Measurements from ENCODE around the gene TAF6L.
"Not testable (repeated sequence)": the region's sequence is repeated elsewhere in the genome, so short reads cannot be mapped to it uniquely, and the experiment has no call there.

TAF6L gene

DNA sequence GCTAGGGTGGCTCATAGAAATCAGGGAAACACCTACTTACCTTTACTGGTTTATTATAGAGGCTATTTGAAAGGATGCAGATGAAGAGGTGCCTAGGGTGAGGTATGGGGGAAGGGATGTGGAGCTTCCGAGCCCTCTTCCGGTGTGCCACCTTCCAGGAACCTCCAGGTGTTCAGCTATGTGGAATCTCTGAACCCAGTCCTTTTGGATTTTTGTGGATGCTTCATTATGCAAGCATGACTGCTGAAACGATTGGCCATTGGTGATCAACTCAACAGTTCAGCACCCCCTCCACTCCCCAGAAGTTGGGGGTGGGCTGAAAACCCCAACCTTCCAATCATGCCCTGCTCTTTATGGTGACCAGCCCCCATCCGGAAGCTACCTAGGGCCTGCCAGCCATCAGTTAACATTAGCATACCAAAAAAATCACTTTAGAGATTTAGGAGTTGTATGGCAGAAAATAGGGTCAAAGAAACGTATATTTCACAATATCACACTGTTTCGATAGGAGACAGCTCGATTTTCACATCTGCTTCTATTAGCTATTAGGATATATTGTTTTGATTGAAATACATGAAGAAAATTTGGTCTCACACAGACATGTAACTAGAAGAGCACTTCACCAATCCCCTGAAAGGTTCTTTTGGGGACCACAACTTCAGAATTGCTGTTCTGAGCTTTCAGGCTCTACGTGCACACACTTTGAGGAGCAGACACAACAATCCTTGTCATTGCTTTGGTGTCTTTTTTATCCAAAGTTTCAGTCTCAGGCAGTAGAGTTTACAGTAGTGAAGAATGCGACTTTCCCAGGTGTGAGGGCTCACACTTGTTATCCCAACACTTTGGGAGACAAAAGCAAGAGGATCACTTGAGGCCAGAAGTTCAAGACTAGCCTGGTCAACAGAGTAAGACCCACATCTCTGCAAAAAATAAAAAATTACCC lies 13.1 kb upstream of the TAF6L start:
- no peak for DNase-seq

DNA sequence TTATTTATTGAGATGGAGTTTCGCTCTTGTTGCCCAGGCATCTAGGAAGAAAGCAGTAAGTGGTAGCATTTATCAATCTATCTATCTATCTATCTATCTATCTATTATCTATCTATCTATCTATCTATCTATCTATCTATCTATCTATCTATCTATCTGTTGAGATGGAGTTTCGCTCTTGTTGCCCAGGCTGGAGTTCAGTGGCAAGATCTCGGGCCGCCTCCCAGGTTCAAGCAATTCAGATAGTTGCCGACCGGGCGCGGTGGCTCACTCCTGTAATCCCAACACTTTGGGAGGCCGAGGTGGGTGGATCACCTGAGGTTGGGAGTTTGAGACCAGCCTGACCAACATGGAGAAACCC lies 10.3 kb upstream of the TAF6L start:
- DNase-seq = not testable (repeated sequence)

DNA sequence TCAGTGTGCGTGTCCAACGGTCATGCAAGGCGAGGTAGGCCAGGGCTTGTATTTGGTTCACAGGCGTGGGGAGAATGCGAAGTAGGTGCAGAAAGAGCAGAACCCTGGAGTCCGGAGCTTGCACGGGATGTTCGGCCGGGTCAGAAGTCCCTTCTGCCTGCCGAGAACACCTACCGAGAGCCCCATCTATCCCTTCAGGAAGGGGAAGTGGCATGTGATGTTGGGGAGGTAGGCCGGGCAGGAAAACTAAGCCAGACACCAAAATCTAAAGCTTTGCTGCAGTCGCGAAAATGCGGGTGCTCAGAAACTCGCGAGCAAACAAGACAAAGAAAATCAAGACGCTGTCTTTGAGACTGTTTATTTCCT lies 435 bp upstream of the TAF6L start:
- no peak for DNase-seq

DNA sequence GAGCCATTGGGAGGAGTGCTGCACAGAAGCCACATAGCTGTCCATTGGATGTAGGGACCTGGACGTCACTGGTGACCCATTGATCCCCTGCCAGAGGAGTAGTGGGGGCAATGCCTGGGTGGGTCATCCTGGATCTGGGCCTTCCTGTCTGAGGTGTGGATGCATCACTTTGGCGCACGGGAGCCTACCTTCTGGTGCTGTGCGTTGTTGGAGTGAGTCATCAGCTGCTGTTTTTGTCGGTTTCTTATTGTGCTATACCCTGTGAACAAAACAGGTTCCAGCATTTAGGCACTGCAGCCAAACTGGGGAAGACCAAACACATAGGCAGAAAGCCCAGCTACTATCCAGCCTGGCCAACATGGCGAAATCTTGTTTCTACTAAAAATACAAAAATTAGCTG lies 3.2 kb downstream of the TAF6L start:
- no peak for DNase-seq

DNA sequence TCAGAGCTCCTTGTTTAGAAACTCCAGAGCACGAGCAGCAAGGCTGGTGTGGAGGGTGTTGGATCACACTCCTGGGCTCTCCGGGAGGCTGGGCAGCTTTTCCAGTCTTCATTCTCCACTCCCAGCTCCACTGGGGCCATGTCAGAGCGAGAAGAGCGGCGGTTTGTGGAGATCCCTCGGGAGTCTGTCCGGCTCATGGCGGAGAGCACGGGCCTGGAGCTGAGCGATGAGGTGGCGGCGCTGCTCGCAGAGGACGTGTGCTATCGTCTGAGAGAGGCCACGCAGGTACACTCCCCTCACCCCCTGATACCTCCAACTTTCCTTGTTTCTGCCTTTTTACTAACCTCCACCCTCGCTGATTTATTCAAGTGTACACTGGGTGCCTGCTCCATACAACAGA lies 4.5 kb downstream of the TAF6L start:
- DNase-seq = no peak

DNA sequence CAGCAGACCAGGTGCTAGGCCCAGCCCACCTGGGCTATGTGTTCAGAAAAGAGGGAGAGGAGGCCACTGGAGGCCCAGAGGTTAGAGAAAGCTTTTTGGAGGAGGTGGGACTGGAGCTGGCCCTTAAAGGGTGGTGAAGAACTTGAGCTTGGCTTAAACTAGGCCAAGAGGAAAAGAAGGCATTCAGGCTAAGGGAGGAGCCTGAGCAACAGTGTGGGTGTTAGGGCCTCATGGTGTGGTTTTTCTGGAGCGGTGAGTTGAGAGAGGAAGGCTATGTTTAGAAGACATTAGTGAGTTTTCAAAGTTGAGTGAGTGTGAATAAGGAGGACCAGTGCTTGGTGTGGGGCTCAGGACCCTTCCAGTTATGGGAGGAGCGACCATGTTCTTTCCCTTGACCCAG lies 6.2 kb downstream of the TAF6L start:
- no peak for DNase-seq

DNA sequence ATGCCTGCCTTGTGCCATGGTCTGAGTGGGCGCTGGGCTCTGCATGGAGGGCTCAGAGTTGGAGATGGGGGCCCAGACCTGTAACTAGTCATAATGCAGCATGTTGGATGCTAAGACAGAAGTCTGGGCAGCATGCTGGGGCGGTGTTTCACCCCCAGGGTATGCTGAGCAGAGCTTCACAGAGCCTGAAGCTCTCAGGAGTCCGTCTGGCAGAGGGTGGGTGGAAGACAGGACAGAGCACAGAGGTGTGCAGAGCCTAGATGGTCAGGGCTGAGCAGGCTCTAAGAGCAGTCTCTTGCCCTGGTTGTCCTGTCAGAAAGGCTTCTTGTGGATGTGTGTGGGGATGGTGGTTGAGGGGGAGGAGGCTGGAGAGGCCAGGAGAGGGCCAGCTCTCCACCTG lies 7.2 kb downstream of the TAF6L start:
- DNase-seq = no peak

DNA sequence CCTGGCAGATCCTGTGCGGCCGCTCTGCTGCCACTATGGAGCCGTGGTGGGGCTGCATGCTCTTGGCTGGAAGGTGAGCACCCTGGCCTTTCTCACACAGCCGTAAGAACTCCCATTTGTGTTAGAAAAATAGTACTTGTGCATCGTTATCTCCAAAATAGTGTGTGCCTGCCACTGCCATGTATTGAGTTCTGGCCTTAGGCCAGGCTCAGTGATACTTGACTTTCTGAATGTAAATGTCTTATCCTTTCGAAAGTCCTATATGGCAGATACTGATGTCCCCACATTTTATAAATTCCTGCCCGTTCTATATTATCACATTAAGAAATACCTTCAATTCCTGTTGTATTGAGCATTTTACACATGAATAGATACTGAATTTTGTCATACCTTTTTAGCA lies 11.6 kb downstream of the TAF6L start:
- no peak for DNase-seq

DNA sequence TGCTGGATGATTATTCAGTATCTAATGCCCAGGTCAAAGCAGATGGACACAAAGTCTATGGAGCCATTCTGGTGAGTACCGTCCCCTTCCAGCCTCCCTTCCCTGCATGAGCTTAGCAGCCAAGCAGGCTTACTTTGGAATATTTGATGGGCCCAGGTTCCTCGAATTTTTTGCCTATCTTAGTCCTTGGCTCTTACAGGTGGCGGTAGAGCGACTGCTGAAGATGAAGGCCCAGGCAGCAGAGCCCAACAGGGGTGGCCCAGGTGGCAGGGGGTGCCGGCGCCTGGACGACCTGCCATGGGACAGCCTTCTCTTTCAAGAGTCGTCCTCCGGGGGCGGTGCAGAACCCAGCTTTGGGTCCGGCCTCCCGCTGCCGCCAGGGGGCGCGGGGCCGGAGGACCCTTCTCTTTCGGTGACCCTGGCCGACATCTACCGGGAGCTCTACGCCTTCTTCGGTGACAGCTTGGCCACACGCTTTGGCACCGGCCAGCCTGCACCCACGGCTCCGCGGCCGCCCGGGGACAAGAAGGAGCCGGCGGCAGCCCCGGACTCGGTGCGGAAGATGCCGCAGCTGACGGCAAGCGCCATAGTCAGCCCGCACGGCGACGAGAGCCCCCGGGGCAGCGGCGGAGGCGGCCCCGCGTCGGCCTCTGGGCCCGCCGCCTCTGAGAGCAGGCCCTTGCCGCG lies 15.3 kb downstream of the TAF6L start:
- peak; percentile 60 for DNase-seq

DNA sequence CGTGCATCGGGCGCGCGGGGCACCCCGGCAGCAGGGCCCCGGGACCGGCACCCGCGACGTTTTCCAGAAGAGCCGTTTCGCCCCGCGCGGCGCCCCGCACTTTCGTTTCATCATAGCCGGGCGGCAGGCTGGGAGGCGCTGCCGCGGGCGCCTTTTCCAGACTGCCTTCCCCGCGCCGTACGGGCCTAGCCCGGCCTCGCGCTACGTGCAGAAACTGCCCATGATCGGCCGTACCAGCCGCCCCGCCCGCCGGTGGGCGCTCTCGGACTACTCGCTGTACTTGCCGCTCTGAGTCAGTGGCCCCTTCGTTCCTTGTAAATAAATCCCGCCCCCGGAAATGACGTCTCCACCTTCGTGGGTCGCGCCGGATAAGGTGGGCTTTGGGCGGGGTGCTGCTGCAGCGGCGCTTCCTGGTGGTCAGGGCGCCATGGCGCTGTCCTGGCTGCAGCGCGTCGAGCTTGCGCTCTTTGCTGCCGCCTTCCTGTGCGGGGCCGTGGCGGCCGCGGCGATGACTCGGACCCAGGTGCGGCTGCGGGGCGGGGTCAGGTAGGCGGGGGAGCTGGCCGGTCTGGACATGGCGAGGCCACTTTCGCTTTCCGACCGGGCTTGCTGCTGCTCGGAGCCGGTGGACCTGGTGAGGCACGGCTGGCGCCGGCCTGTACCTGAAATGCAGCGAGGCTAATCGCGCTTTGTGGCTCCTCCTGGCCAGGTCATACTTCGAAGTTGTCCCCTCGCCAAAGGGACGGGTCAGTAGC lies 16.0 kb downstream of the TAF6L start, which contains the start of gene TMEM179B:
TMEM179B (plus strand) TSS at position 398 of the 755 bp plus-strand sequence; CDS start at position 428, 30 bp downstream.
- peak; percentile 95 for DNase-seq

DNA sequence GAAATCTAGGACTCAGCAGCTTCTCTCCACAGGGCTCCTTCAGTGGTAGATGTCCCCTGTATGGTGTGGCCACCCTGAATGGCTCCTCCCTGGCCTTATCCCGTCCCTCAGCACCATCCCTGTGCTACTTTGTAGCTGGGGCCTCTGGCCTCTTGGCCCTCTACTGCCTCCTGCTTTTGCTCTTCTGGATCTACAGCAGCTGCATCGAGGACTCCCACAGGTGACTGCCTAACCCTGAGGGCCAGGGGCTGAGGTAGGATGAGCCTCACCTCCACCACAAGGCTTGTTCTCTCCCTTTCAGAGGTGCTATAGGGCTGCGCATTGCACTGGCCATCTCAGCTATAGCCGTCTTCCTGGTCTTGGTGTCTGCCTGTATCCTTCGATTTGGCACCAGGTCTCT lies 17.8 kb downstream of the TAF6L start:
- no peak for DNase-seq

DNA sequence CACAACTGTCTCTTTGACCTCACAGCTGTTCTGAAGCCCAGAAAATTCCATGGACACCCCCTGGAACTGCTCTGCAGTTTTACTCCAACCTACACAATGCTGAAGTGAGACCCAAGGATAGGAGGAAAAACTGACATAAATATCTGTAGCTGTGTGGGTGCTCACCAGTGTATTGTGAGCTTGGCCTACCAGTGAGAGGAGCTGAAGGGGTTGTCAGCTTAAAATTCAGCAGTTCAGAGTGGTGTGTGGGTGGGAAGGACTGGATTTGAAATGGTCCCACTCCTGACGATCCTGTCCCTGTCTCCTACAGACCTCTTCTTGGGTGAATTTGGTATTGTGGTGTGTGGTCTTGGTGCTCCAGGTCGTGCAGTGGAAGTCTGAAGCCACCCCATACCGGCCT lies 18.4 kb downstream of the TAF6L start:
- no peak for DNase-seq

DNA sequence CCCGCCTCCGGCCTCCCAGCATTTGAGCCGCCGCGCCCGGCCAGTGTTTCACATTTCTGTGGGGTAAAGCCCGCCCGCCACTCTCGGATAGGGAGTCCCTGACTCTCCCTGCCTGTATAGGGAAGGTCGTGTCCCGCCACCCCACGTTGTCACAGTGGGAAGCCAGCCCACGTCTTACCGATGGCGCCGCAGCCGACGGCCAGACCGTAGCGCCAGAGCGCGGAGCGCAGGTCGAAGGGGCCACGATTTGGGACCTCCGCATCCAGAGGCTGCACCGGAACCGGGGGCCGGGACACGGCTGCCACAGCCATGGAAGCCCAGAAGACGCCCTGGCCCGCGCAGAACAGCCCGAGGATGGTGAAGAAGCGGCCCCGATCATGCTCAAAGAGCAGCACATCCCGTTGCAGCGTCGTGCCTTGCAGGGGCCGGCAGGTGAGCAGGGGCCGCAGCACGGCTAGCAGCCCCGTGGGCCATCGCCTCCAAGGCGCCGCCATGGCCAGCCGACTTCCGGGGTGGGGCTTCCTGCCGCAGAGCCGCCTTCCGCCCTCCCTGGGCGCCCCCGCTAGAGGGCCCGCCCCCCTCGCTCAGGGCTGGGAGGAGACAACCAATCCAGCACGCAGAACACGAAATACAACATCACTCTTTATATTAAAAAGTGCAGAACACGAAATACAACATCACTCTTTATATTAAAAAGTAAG lies 20.5 kb downstream of the TAF6L start, which contains the start of gene TMEM223:
TMEM223 (minus strand) TSS at position 506 of the 701 bp plus-strand sequence; CDS start at position 494, 12 bp downstream.
- DNase-seq = peak; percentile 66

DNA sequence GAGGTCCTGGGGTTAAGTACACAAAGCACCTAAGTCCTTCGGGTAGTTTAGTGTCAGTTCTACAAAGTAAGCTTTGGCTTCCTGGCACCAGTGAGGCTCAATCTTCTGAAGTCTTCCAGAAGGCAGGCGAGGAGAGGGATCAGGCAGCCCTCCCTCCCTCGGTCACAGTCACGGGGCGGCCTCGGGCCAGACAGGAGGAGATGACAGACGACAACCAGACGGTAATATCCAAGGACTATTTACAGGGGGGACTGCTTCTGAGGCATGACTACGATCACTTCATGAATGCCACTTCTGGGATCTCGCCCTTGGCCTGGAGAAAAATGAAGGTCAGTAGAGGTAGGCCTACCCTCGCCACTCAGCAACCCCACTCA lies 21.0 kb downstream of the TAF6L start:
- DNase-seq = peak; percentile 39

DNA sequence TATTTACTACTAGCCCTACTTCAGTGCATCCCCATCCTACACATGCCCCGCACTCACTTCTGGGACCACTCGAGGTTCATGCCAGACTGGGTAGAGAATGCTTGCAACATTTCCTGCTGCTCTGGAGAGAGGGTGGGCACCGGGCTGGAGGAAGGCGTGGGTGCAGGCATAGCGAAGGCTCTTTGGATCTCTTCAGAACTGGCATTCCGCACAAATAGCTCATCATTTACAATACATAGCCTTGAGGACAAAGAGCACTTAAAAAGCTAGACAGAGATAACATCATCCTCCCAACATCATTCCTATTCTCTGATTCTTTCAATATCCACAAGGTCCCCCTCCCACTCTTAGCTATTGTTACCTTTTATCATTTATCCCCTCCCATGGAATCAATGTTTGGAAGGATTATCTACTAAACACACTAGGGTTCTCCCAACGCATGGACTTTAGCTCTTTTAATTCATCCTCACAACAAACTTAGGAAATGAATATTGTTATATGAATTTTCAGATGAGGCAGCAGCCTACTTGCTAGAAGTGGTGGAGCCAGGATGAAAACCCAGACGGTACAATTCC lies 23.1 kb downstream of the TAF6L start:
- no peak for DNase-seq

DNA sequence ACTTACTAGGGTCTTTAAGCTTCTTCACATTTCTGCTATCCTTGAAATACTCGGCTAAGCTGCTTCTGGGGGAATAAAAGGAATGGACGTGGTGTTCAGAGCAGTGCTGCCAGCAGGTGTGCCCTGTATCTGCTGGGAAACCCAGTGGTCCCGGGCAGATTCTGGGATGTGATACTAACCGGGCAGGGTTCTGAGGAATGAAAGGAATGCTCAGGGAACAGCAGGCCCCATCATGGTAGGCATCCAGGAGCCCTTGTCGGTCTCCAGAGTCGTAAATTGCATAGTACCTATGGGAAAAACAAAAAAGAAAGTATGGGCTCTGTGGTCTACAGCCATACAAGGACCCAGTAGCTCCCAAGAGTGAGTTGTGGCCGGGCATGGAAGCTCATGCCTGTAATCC lies 25.1 kb downstream of the TAF6L start:
- DNase-seq = no peak

DNA sequence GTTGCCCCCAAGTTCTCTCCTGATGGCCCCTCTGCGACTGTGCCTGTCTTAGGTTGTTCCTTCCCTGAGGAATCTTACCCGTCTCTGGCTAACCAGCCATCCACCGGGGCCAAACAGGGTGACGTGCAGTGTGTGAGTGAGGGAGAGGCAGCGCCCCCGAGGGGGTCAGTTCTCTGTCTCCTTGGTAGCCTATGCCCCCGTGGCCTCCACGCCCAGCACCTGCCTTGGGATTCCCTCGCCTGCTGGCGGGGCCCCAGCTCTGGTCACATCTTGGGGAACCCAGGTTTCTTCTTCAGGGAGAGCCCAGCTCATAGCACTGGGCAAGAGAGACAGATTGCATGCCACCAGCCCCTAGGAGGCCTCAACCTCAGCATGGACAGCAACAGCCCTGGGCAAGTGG lies 28.3 kb downstream of the TAF6L start:
- no peak for DNase-seq

DNA sequence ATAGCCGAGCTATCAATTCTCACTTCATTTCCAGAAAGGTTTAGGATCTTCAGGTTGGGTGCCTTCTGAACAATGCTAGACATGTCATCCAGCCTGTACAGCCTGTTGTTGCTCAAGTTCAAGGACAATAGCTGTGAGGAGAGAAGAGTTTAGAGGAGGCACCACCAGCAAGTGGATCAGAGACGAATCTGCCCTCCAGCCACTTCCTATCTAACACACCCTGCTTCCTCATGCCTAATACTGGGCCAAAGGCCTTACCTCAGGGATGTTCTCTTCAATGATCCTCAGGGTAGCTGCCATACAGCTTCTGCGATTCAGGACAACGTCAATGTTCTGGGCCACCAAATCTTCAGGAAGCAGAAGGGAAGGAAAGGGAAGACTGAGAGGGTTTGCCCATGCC lies 29.9 kb downstream of the TAF6L start:
- DNase-seq = no peak

DNA sequence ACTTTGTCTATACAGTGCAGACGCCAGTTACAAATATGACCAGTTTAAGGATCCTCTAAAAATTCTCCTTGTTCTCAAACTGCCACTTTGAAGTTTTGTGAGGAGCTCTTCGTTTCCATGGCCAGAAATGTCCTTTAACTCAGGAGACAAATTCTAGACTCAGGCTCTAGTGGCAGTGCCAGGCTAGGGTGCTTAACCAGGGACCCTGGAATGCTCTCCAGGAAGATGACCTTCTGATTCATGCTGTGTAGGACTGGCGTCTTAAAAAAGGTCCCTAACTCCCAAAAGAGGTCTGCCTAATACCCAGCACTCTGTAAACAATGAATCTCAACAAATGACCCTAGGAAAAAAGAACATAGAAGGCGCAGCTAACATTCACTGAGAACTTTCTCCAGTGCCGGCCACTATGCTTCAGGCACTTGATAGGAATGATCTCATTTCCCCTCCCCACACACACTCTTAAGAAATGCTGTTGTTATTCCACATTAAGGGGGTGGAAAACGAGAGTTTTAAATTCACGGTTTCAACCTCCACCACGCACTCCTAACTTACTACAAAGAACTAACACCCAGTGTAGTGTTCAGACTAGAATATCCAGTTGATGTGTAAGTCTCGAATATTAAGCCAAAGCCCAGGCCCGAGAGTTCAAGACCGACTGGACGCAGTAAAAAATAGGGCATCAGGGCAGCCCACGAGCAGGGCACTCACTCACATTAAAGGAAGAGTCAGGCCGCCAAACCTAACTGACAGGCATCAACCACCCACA lies 33.3 kb downstream of the TAF6L start:
- DNase-seq = no peak

DNA sequence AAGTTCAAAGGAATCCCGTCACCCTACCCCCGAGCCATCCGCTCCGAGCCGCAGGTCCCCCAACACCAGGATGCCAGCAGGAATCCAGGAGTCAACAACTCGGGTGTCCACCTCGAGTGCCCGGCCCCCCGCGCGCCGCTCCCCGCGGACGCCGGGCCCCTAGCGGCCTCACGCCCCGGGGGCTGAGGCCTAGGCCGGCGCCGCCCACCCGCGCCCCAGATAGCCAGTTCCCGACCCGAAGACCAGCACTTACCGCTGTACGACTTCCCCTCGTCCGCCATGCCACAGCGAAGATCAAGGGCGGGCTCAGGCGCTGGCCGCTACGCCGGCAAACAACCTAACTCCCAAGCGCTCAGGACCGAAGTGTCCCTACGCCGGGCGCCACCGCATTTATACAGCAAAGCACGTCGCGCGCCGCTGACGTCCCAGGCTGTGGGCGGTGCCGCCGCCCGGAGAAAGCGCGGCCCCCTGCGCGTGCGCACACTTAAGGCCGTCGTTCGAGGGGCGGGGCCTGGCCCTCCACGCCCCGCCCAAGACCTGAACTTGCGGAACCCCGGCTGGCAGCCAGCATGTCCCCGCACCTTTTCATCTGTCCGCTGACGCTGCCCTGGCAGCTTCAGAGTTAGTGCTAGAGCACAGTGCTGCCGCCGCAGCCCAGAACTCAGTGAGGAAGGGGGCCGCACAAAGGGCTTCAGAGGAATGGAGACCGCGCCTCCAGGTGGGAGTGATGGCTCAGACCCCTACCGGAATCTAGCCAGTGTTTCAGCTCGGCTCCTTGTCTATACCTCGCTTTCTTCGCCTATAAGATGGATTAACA lies 34.1 kb downstream of the TAF6L start, which contains the start of gene NXF1:
NXF1 (minus strand) TSS at position 365 of the 817 bp plus-strand sequence; CDS start at position 281, 84 bp downstream.
- peak; percentile 88 for DNase-seq
